Right cardiac atrium (tissue), 5 donors: ENCODE results near the gene EXOC4. TPM values are rescaled to one million over a fixed set of nuclear protein-coding genes. Genes with fewer than 3 reads are reported as not detected.
"Not testable (repeated sequence)": the region's sequence is repeated elsewhere in the genome, so short reads cannot be mapped to it uniquely, and the experiment has no call there.

Experiments
- ATAC-seq, 2 donors: fragments of 200-7000 bp; cut with Tn5 transposase; one replicate each; pipeline versions ENCODE4 v1.8.0 to v1.9.1; 2020; ENCODE audit warnings: moderate library complexity in 2 of 2, mild to moderate bottlenecking in 1 of 2
- DNase-seq, 3 donors: peaks; one replicate each; pipeline ENCODE4 v3.0.0-alpha.2; 2020
- H3K27ac ChIP-seq: one replicate; pipeline ENCODE4 v1.5.1; 2013; ENCODE audit warnings: mild to moderate bottlenecking, low read length, control low read depth, moderate library complexity
- H3K27me3 ChIP-seq: one replicate; pipeline ENCODE4 v1.6.1; 2013; ENCODE audit not compliant: control insufficient read depth, insufficient read depth
- H3K4me1 ChIP-seq: one replicate; pipeline ENCODE4 v1.6.1; 2013; ENCODE audit warnings: low read length; ENCODE audit not compliant: control insufficient read depth, insufficient read depth
- H3K4me3 ChIP-seq: one replicate; pipeline ENCODE4 v1.5.1; 2013; ENCODE audit warnings: low read length, control low read depth
- H3K9me3 ChIP-seq: one replicate; pipeline ENCODE4 v1.6.1; 2013; ENCODE audit warnings: low read length; ENCODE audit not compliant: control insufficient read depth
- WGBS: extraction: QIAGEN DNeasy Blood & Tissue Kit; methylation state at CpG from one replicate; pipeline ENCODE4 v1.1.7; 2013; 5-methylcytosine and 5-hydroxymethylcytosine counted together
- intact Hi-C, 4 donors: fragments of 100-400 bp; cut with DNase I; formaldehyde crosslinking; loops; one replicate each; pipeline versions ENCODE4 v1.11.0 to v1.14.0; 2022 to 2023
- polyA plus RNA-seq: library from polyadenylated mRNA; stranded (reverse); fragments of 200-250 nt; gene quantifications from one replicate; pipeline ENCODE4 v1.2.3, GENCODE V29; 2013
- total RNA-seq, 4 donors: library from RNA; stranded (reverse); fragmentation: NEBNext Ultra II Directional; extraction: Animal tissue kit (Norgen Biotek cat#: 25700); gene quantifications; one replicate each; pipeline ENCODE4 v1.2.1, GENCODE V29; 2021
- donor health status: healthy with polysubstance abuse.
- donor health status: DM: no; HTN: yes; CAD: no.
- donor health status: DM: no; HTN: no; CAD: no.
- donor health status: DM: no; HTN: yes; CAD: no; lungs with severe emphysema.
- donor health status: DM: yes; HTN: yes; CAD: no.

EXOC4 gene
- total and polyA plus RNA-seq, 5 donors, result 11.9 to 45.9 (median 39.7) TPM

- no peak overlapping the region for H3K4me3 ChIP-seq
- ATAC-seq (no peak), DNase-seq (no peak)
- H3K27ac ChIP-seq, result no peak overlapping the region
- H3K9me3 ChIP-seq, result no peaks in the 10 kb centered on the region
- intact Hi-C loops, result no loop called here
- no peaks in the 10 kb centered on the region for H3K27me3 ChIP-seq
- H3K4me1 ChIP-seq, result no peaks in the 10 kb centered on the region
- 92% methylated on average over 1 of the region's 1 CpG for WGBS
Observed at GRCh38 chr7:133313575-133313974, 60.7 kb downstream of the EXOC4 start.

- Histone ChIP-seq H3K27me3 (no peaks in the 10 kb centered on the region), H3K27ac (no peak overlapping the region), H3K4me1 (no peaks in the 10 kb centered on the region), H3K9me3 (no peaks in the 10 kb centered on the region), H3K4me3 (no peak overlapping the region)
- DNase-seq (no peak), ATAC-seq (no peak)
- WGBS, result 94% methylated on average over 1 of the region's 1 CpG
- intact Hi-C loops, result no loop called here
Observed at GRCh38 chr7:133314084-133314483, 61.2 kb downstream of the EXOC4 start.

- intact Hi-C loops, result no loop called here
- WGBS, result 87% methylated on average over 6 of the region's 6 CpGs
Observed at GRCh38 chr7:133315332-133316040, 62.6 kb downstream of the EXOC4 start.

GRCh38 chr7:133319842-133320241 is 67.0 kb downstream of the EXOC4 start:
- ATAC-seq (no peak), DNase-seq (no peak)
- Histone ChIP-seq H3K9me3 (no peaks in the 10 kb centered on the region), H3K4me1 (no peaks in the 10 kb centered on the region), H3K27ac (no peak overlapping the region), H3K27me3 (no peaks in the 10 kb centered on the region), H3K4me3 (no peak overlapping the region)
- intact Hi-C loops, result no loop called here
- WGBS, result 97% methylated on average over 2 of the region's 2 CpGs

More at GRCh38 chr7:133315332-133316040, 62.6 kb downstream of the EXOC4 start:
- ATAC-seq, result no peak
- no peak for DNase-seq
- Histone ChIP-seq H3K4me1 (no peaks in the 10 kb centered on the region), H3K9me3 (no peaks in the 10 kb centered on the region), H3K27me3 (no peaks in the 10 kb centered on the region), H3K27ac (no peak overlapping the region), H3K4me3 (no peak overlapping the region)

- Histone ChIP-seq H3K27me3 (no peaks in the 10 kb centered on the region), H3K4me3 (no peak overlapping the region), H3K9me3 (no peaks in the 10 kb centered on the region), H3K4me1 (no peaks in the 10 kb centered on the region), H3K27ac (no peak overlapping the region)
- WGBS, result 90% methylated on average over 2 of the region's 2 CpGs
- ATAC-seq (no peak), DNase-seq (no peak)
- intact Hi-C loops, result no loop called here
Observed at GRCh38 chr7:133320891-133321290, 68.0 kb downstream of the EXOC4 start.

- H3K4me3 ChIP-seq, H3K9me3 ChIP-seq, H3K27me3 ChIP-seq, H3K4me1 ChIP-seq, intact Hi-C loops, H3K27ac ChIP-seq, DNase-seq, ATAC-seq: not testable (repeated sequence)
- WGBS, result 97% methylated on average over 4 of the region's 4 CpGs
Observed at GRCh38 chr7:133321366-133321765, 68.5 kb downstream of the EXOC4 start.

GRCh38 chr7:133326745-133327144 is 73.9 kb downstream of the EXOC4 start:
- H3K9me3 ChIP-seq, ATAC-seq, intact Hi-C loops, DNase-seq, H3K27me3 ChIP-seq, H3K4me1 ChIP-seq, H3K4me3 ChIP-seq, H3K27ac ChIP-seq: not testable (repeated sequence)
- 97% methylated on average over 8 of the region's 8 CpGs for WGBS

- H3K4me3 ChIP-seq, H3K27ac ChIP-seq, H3K4me1 ChIP-seq, intact Hi-C loops, H3K9me3 ChIP-seq, DNase-seq, H3K27me3 ChIP-seq, ATAC-seq: not testable (repeated sequence)
- whole genome bisulfite sequencing, result 100% methylated on average over 1 of the region's 1 CpG
Observed at GRCh38 chr7:133328021-133328420, 75.1 kb downstream of the EXOC4 start.

GRCh38 chr7:133330085-133330484 is 77.2 kb downstream of the EXOC4 start:
- Histone ChIP-seq H3K27me3 (no peaks in the 10 kb centered on the region), H3K4me1 (no peaks in the 10 kb centered on the region), H3K4me3 (no peak overlapping the region), H3K9me3 (no peaks in the 10 kb centered on the region), H3K27ac (no peak overlapping the region)
- DNase-seq (no peak), ATAC-seq (no peak)
- WGBS, result 88% methylated on average over 6 of the region's 6 CpGs
- intact Hi-C loops, result no loop called here

GRCh38 chr7:133331861-133332260 is 79.0 kb downstream of the EXOC4 start:
- intact Hi-C loops, result no loop called here
- DNase-seq, result no peak
- WGBS, result 67% methylated on average over 1 of the region's 1 CpG
- no peak overlapping the region for H3K27ac ChIP-seq
- no peaks in the 10 kb centered on the region for H3K27me3 ChIP-seq
- no peaks in the 10 kb centered on the region for H3K4me1 ChIP-seq
- H3K4me3 ChIP-seq, result no peak overlapping the region
- no peak for ATAC-seq
- no peaks in the 10 kb centered on the region for H3K9me3 ChIP-seq

- Histone ChIP-seq H3K27ac (no peak overlapping the region), H3K27me3 (no peaks in the 10 kb centered on the region), H3K9me3 (peaks cover 2% of the 10 kb centered on the region), H3K4me1 (no peaks in the 10 kb centered on the region), H3K4me3 (no peak overlapping the region)
- no peak for DNase-seq
- intact Hi-C loops, result no loop called here
- WGBS, result 98% methylated on average over 2 of the region's 2 CpGs
- no peak for ATAC-seq
Observed at GRCh38 chr7:133339772-133340171, 86.9 kb downstream of the EXOC4 start.

GRCh38 chr7:133344275-133344674 is 91.4 kb downstream of the EXOC4 start:
- WGBS, result 80% methylated on average over 3 of the region's 3 CpGs
- ATAC-seq, result no peak
- Histone ChIP-seq H3K4me1 (peaks cover 3% of the 10 kb centered on the region), H3K27me3 (no peaks in the 10 kb centered on the region), H3K9me3 (peaks cover 2% of the 10 kb centered on the region), H3K4me3 (no peak overlapping the region), H3K27ac (no peak overlapping the region)
- no peak for DNase-seq
- intact Hi-C loops, result no loop called here
